SK-N-SH treated with all-trans-retinoic acid at 6 μM for 48 hours (cell line): ENCODE results near the gene BAZ1A.

Experiments used
- RARB ChIP-seq: fragments of 250-450 bp; sonication (Bioruptor Pico); IDR thresholded peaks from 2 replicates; pipeline ENCODE4 v1.8.0; 2021; ENCODE audit warnings: mild to moderate bottlenecking, moderate library complexity
- SNAI2 ChIP-seq: fragments of 250-450 bp; sonication (Bioruptor Pico); IDR thresholded peaks from 2 replicates; pipeline ENCODE4 v1.5.0; 2020; ENCODE audit warnings: mild to moderate bottlenecking, moderate library complexity
- ZFP3 ChIP-seq: fragments of 250-450 bp; sonication (Bioruptor Pico); IDR thresholded peaks from 2 replicates; pipeline ENCODE4 v1.5.0; 2020; ENCODE audit warnings: mild to moderate bottlenecking, moderate library complexity
- ZNF8 ChIP-seq: fragments of 450-650 bp; formaldehyde crosslinking; IDR thresholded peaks from 2 replicates; pipeline ENCODE4 v1.5.0; 2020; ENCODE audit warnings: mild to moderate bottlenecking, moderate library complexity
- TF ChIP-seq, protein P1 (sequence below): fragments of 250-450 bp; sonication (Bioruptor Pico); IDR thresholded peaks from 2 replicates; pipeline ENCODE4 v1.8.0; 2021; ENCODE audit warnings: low read depth, mild to moderate bottlenecking, moderate library complexity, borderline replicate concordance
- TF ChIP-seq, protein P2 (sequence below): fragments of 250-450 bp; sonication (Bioruptor Pico); IDR thresholded peaks from 2 replicates; pipeline ENCODE4 v1.8.0; 2020; ENCODE audit warnings: mild to moderate bottlenecking, moderate library complexity, borderline replicate concordance
- TF ChIP-seq, protein P3 (sequence below): fragments of 250-450 bp; sonication (Bioruptor Pico); IDR thresholded peaks from 2 replicates; pipeline ENCODE4 v1.5.1; 2020; ENCODE audit warnings: low read depth, mild to moderate bottlenecking, moderate library complexity

DNA sequence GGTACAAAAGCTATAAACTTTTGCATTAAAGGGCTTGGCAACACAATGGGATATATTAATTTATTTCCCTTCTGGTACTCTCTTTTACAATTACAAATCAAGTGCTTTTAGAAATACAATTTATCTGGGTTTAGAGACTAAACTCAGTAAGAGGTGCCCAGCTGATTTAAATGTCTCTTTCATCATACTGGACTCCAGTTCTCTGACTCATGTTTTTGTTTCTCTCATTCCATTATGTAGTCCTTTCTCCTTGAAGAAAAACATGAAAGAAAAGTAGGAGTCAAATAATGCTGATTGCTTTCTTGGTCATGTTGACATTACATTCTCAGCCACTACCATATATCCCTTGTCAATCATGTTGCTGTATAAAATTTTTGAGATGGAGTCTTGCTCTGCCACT is 124.5 kb downstream of the BAZ1A start:
- no peak for TF ChIP-seq ZFP3 (CRISPR knock-in tag)
- no peak for TF ChIP-seq RARB
- TF ChIP-seq, protein P1, sequence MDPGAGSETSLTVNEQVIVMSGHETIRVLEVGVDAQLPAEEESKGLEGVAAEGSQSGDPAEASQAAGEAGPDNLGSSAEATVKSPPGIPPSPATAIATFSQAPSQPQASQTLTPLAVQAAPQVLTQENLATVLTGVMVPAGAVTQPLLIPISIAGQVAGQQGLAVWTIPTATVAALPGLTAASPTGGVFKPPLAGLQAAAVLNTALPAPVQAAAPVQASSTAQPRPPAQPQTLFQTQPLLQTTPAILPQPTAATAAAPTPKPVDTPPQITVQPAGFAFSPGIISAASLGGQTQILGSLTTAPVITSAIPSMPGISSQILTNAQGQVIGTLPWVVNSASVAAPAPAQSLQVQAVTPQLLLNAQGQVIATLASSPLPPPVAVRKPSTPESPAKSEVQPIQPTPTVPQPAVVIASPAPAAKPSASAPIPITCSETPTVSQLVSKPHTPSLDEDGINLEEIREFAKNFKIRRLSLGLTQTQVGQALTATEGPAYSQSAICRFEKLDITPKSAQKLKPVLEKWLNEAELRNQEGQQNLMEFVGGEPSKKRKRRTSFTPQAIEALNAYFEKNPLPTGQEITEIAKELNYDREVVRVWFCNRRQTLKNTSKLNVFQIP = no peak
- TF ChIP-seq, protein P2, sequence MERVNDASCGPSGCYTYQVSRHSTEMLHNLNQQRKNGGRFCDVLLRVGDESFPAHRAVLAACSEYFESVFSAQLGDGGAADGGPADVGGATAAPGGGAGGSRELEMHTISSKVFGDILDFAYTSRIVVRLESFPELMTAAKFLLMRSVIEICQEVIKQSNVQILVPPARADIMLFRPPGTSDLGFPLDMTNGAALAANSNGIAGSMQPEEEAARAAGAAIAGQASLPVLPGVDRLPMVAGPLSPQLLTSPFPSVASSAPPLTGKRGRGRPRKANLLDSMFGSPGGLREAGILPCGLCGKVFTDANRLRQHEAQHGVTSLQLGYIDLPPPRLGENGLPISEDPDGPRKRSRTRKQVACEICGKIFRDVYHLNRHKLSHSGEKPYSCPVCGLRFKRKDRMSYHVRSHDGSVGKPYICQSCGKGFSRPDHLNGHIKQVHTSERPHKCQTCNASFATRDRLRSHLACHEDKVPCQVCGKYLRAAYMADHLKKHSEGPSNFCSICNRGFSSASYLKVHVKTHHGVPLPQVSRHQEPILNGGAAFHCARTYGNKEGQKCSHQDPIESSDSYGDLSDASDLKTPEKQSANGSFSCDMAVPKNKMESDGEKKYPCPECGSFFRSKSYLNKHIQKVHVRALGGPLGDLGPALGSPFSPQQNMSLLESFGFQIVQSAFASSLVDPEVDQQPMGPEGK (CRISPR knock-in tag) = no peak
- TF ChIP-seq, protein P3, sequence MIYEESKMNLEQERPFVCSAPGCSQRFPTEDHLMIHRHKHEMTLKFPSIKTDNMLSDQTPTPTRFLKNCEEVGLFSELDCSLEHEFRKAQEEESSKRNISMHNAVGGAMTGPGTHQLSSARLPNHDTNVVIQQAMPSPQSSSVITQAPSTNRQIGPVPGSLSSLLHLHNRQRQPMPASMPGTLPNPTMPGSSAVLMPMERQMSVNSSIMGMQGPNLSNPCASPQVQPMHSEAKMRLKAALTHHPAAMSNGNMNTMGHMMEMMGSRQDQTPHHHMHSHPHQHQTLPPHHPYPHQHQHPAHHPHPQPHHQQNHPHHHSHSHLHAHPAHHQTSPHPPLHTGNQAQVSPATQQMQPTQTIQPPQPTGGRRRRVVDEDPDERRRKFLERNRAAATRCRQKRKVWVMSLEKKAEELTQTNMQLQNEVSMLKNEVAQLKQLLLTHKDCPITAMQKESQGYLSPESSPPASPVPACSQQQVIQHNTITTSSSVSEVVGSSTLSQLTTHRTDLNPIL (CRISPR knock-in tag) = no peak
- TF ChIP-seq ZNF8 (CRISPR knock-in tag) = no peak
- no peak for TF ChIP-seq SNAI2 (CRISPR knock-in tag)
